GM10266 (cell line): Measurements from ENCODE around the gene SPNS2.

Experiments
- DNase-seq: peaks from one replicate; pipeline ENCODE4 v3.0.0; 2012; ENCODE audit errors: extremely low spot score
- TF ChIP-seq, protein P1 (sequence below): IDR thresholded peaks from 2 replicates; pipeline ENCODE4 v1.5.1; 2012; ENCODE audit warnings: mild to moderate bottlenecking, low read depth; ENCODE audit not compliant: control insufficient read depth, insufficient read depth; ENCODE audit errors: missing control alignments

The SPNS2 gene

GRCh38 chr17:4510618-4510941 is 11.9 kb downstream of the SPNS2 start:
- TF ChIP-seq, protein P1, sequence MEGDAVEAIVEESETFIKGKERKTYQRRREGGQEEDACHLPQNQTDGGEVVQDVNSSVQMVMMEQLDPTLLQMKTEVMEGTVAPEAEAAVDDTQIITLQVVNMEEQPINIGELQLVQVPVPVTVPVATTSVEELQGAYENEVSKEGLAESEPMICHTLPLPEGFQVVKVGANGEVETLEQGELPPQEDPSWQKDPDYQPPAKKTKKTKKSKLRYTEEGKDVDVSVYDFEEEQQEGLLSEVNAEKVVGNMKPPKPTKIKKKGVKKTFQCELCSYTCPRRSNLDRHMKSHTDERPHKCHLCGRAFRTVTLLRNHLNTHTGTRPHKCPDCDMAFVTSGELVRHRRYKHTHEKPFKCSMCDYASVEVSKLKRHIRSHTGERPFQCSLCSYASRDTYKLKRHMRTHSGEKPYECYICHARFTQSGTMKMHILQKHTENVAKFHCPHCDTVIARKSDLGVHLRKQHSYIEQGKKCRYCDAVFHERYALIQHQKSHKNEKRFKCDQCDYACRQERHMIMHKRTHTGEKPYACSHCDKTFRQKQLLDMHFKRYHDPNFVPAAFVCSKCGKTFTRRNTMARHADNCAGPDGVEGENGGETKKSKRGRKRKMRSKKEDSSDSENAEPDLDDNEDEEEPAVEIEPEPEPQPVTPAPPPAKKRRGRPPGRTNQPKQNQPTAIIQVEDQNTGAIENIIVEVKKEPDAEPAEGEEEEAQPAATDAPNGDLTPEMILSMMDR = no peak

GRCh38 chr17:4511199-4511932 is 12.7 kb downstream of the SPNS2 start:
- no peak for DNase-seq
- TF ChIP-seq, protein P1 = no peak

More at GRCh38 chr17:4510618-4510941, 11.9 kb downstream of the SPNS2 start:
- no peak for DNase-seq

GRCh38 chr17:4512156-4513112 is 13.8 kb downstream of the SPNS2 start:
- TF ChIP-seq, protein P1 = no peak
- DNase-seq = no peak

- no peak for DNase-seq
- TF ChIP-seq, protein P1 = no peak
These were observed 14.7 kb downstream of the SPNS2 start for GRCh38 chr17:4513113-4514032.

DNA sequence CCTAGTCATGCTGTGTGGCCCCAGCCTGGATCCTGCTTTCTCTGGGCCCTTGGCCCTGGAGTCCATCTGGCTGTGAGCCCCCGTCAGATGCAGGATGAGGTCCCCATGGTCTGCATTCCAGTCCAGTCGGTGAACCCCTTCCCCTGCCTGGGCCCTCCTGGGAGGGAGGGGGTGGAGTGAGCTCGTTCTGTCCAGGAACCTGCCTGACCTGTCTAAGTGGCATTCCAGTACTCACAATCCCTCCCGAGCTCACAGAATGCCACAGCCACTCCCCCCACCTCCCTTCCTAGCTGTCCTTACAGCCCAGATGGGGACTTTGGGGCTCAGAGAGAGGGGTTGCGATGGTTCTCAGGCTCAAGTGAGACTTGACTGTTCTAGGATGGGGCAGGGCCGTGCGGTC is 15.5 kb downstream of the SPNS2 start:
- no peak for DNase-seq
- TF ChIP-seq, protein P1 = no peak

DNA sequence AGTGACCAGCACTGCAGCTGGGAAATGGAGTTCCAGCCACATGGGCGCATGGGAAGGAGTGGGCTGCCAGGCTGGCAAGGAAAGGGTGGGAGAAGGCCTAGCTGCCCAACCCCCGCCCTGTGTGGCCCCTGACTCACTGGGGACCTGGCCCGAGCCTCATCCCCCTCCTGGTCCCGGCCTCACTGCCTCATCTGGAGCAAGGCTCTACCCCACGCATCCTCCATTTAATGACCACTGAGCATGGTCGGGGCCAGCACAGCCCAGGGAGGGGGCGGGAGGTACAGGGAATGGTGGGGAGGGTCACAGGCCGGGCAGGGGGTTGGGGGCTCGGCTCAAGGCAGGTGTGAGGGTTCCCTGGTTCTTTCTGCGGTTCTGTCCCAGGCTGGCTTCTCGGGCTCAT is 16.1 kb downstream of the SPNS2 start:
- DNase-seq = no peak
- TF ChIP-seq, protein P1 = no peak
